Subcutaneous adipose tissue (tissue), 4 donors: ENCODE data around the gene ENPP6. TPM values are rescaled to one million over a fixed set of nuclear protein-coding genes. Genes with fewer than 3 reads are reported as not detected.

Experiments used
- CTCF ChIP-seq: fragments of 450-650 bp; IDR thresholded peaks from one replicate; pipeline ENCODE4 v1.5.1; 2016; ENCODE audit warnings: low read depth, mild to moderate bottlenecking, control low read depth, antibody characterized with exemption, moderate library complexity
- total RNA-seq, 4 donors: library from RNA; depleted of rRNA; stranded (reverse); fragments of >200 nt; gene quantifications; one replicate each; pipeline ENCODE4 v1.1.0, GENCODE V29; 2016

Gene ENPP6
- total RNA-seq, 4 donors from 2014 or later = 0.17 TPM; not detected in 3

- TF ChIP-seq CTCF = no peak
Observed at GRCh38 chr4:184146951-184147350, 70.7 kb downstream of the ENPP6 start.

GRCh38 chr4:184145596-184145995 lies 72.1 kb downstream of the ENPP6 start:
- no peak for TF ChIP-seq CTCF

GRCh38 chr4:184143770-184144564 lies 73.7 kb downstream of the ENPP6 start:
- no peak for TF ChIP-seq CTCF

- no peak for TF ChIP-seq CTCF
Observed at GRCh38 chr4:184142121-184143000, 75.3 kb downstream of the ENPP6 start.

- no peak for TF ChIP-seq CTCF
Observed at GRCh38 chr4:184136525-184136924, 81.1 kb downstream of the ENPP6 start.

- no peak for TF ChIP-seq CTCF
Observed at GRCh38 chr4:184126800-184127199, 90.9 kb downstream of the ENPP6 start.
